ENCODE data around the gene TTC27.
"Not testable (repeated sequence)": the region's sequence is repeated elsewhere in the genome, so short reads cannot be mapped to it uniquely, and the experiment has no call there.

Gene TTC27

GRCh38 chr2:32847734-32848133 lies 219.9 kb downstream of the TTC27 start:
- DNase-seq, result no peak

GRCh38 chr2:32849456-32850194 lies 221.8 kb downstream of the TTC27 start:
- no peak for DNase-seq

- DNase-seq, result no peak
Observed at GRCh38 chr2:32851777-32852439, 224.1 kb downstream of the TTC27 start.

- DNase-seq, result no peak
Observed at GRCh38 chr2:32852856-32853255, 225.0 kb downstream of the TTC27 start.

GRCh38 chr2:32856891-32857290 lies 229.0 kb downstream of the TTC27 start:
- DNase-seq, result no peak

- no peak for DNase-seq
Observed at GRCh38 chr2:32858713-32859112, 230.9 kb downstream of the TTC27 start.

- no peak for DNase-seq
Observed at GRCh38 chr2:32860385-32860784, 232.5 kb downstream of the TTC27 start.

GRCh38 chr2:32862269-32863055 lies 234.6 kb downstream of the TTC27 start:
- no peak for DNase-seq

GRCh38 chr2:32863326-32863725 lies 235.5 kb downstream of the TTC27 start:
- DNase-seq, result no peak

- DNase-seq, result no peak
Observed at GRCh38 chr2:32863803-32864202, 236.0 kb downstream of the TTC27 start.

GRCh38 chr2:32864334-32865111 lies 236.7 kb downstream of the TTC27 start:
- no peak for DNase-seq

- no peak for DNase-seq
Observed at GRCh38 chr2:32865399-32866068, 237.7 kb downstream of the TTC27 start.

GRCh38 chr2:32866462-32866861 lies 238.6 kb downstream of the TTC27 start:
- DNase-seq, result not testable (repeated sequence)
